Ascending aorta (tissue), 2 donors: ENCODE results near the gene BTG1. TPM values are rescaled to one million over a fixed set of nuclear protein-coding genes. Genes with fewer than 3 reads are reported as not detected.
A peak's percentile ranks its signal among the peaks of the same experiment; 100 is the strongest.

ENCODE experiments used
- DNase-seq, 2 donors: peaks; one replicate each; pipeline ENCODE4 v3.0.0-alpha.2; 2019; ENCODE audit warnings: low spot score in 2 of 2
- H3K27ac ChIP-seq, 2 donors: fragments of 200-600 bp; sonication (generic); one replicate each; pipeline ENCODE4 v1.5.1; 2016 to 2017; ENCODE audit warnings: mild to moderate bottlenecking in 1 of 2
- H3K27me3 ChIP-seq: fragments of 200-600 bp; sonication (generic); one replicate; pipeline ENCODE4 v1.5.1; 2017
- H3K36me3 ChIP-seq, 2 donors: fragments of 200-600 bp; sonication (generic); one replicate each; pipeline ENCODE4 v1.5.1; 2016
- H3K4me1 ChIP-seq, 2 donors: fragments of 200-600 bp; sonication (generic); one replicate each; pipeline ENCODE4 v1.5.1; 2016 to 2017; ENCODE audit warnings: mild to moderate bottlenecking in 1 of 2
- H3K4me3 ChIP-seq, 2 donors: fragments of 200-600 bp; sonication (generic); one replicate each; pipeline ENCODE4 v1.5.1; 2016 to 2017; ENCODE audit warnings: mild to moderate bottlenecking in 1 of 2
- H3K9me3 ChIP-seq, 2 donors: fragments of 200-600 bp; sonication (generic); one replicate each; pipeline ENCODE4 v1.5.1; 2016
- CTCF ChIP-seq, 3 experiments: fragments of 200-600 bp in 2 of 3; fragments of 450-650 bp in 1 of 3; sonication (generic) in 2 of 3; IDR thresholded peaks; one replicate each; pipeline ENCODE4 v1.5.1; 2016 to 2019; ENCODE audit warnings: antibody characterized with exemption in 3 of 3, mild to moderate bottlenecking in 1 of 3, moderate library complexity in 1 of 3
- intact Hi-C: fragments of 100-400 bp; cut with DNase I; formaldehyde crosslinking; loops from one replicate; pipeline ENCODE4 v1.15.1; 2023
- total RNA-seq: library from RNA; depleted of rRNA; stranded (reverse); fragments of >200 nt; gene quantifications from one replicate; pipeline ENCODE4 v1.1.0, GENCODE V29; 2016

BTG1 gene
- total RNA-seq, 1 donor from 2014 or later = 17.3 TPM

GRCh38 chr12:92132288-92132687 lies 13.4 kb downstream of the BTG1 start:
- no peak for DNase-seq
- no peaks in the 10 kb centered on the region for H3K36me3 ChIP-seq
- H3K9me3 ChIP-seq = no peaks in the 10 kb centered on the region
- no peak for TF ChIP-seq CTCF (IDR thresholded peaks at IDR 0.05)
- H3K4me3 ChIP-seq = peak overlapping the region in 1 of 2 donors; percentile 1
- H3K4me1 ChIP-seq = peaks cover 9 to 32% of the 10 kb centered on the region in 2 donors
- intact Hi-C loops = no loop called here
- H3K27me3 ChIP-seq = no peaks in the 10 kb centered on the region
- peak overlapping the region in 1 of 2 donors; percentile 53 for H3K27ac ChIP-seq

DNA sequence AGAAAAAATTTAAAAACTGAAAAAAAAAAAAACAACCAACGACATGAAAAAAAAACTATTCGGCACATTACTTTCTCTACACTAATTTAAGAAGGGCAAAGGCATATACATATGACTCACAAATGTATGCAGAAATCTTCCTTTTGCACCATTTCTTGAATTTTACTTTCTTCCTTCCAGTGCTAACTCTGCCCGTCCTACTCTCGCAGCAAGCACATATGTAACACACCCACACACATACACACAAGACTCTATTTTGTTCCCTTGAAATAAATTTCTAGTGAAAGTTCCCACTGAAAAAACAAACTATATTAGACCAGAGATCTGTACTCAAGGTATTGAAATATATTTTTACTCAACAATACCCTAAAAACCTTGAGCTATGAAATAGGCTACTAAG lies 14.6 kb downstream of the BTG1 start:
- intact Hi-C loops = no loop called here
- no peaks in the 10 kb centered on the region for H3K27me3 ChIP-seq
- no peak overlapping the region for H3K27ac ChIP-seq
- no peak for TF ChIP-seq CTCF (IDR thresholded peaks at IDR 0.05)
- no peak overlapping the region for H3K4me3 ChIP-seq
- no peak for DNase-seq
- no peaks in the 10 kb centered on the region for H3K9me3 ChIP-seq
- no peaks in the 10 kb centered on the region for H3K36me3 ChIP-seq
- H3K4me1 ChIP-seq = peaks cover 9 to 26% of the 10 kb centered on the region in 2 donors

- Histone ChIP-seq H3K36me3 (no peaks in the 10 kb centered on the region), H3K27me3 (no peaks in the 10 kb centered on the region), H3K4me3 (no peak overlapping the region), H3K4me1 (peaks cover 9 to 18% of the 10 kb centered on the region in 2 donors), H3K27ac (no peak overlapping the region), H3K9me3 (no peaks in the 10 kb centered on the region)
- DNase-seq = no peak
- no peak for TF ChIP-seq CTCF (IDR thresholded peaks at IDR 0.05)
- intact Hi-C loops = no loop called here
These were observed 16.0 kb downstream of the BTG1 start for GRCh38 chr12:92129609-92130008.

GRCh38 chr12:92128612-92129011 lies 17.0 kb downstream of the BTG1 start:
- no peaks in the 10 kb centered on the region for H3K36me3 ChIP-seq
- peaks cover 4 to 14% of the 10 kb centered on the region in 2 donors for H3K4me1 ChIP-seq
- H3K4me3 ChIP-seq = no peak overlapping the region
- no peak overlapping the region for H3K27ac ChIP-seq
- no peak for TF ChIP-seq CTCF (IDR thresholded peaks at IDR 0.05)
- no peak for DNase-seq
- intact Hi-C loops = no loop called here
- H3K9me3 ChIP-seq = no peaks in the 10 kb centered on the region
- no peaks in the 10 kb centered on the region for H3K27me3 ChIP-seq

- Histone ChIP-seq H3K4me3 (no peak overlapping the region), H3K27ac (no peak overlapping the region), H3K9me3 (peaks cover 5 to 17% of the 10 kb centered on the region in 2 donors), H3K27me3 (no peaks in the 10 kb centered on the region), H3K36me3 (no peaks in the 10 kb centered on the region), H3K4me1 (no peaks in the 10 kb centered on the region)
- DNase-seq = no peak
- no peak for TF ChIP-seq CTCF (IDR thresholded peaks at IDR 0.05)
- intact Hi-C loops = no loop called here
These were observed 21.0 kb downstream of the BTG1 start for GRCh38 chr12:92124689-92125029.
